WERI-Rb-1 (cell line): ENCODE data around the gene CSDE1.

Experiments used
- DNase-seq: peaks from one replicate; pipeline ENCODE4 v3.0.0-alpha.2; 2020
- H3K27ac ChIP-seq: fragments of 250-450 bp; sonication (Bioruptor Pico); 2 replicates; pipeline ENCODE4 v1.5.1; 2020; ENCODE audit warnings: mild to moderate bottlenecking, moderate library complexity
- H3K27me3 ChIP-seq: fragments of 250-450 bp; sonication (Bioruptor Pico); 2 replicates; pipeline ENCODE4 v1.5.1; 2021; ENCODE audit warnings: mild to moderate bottlenecking, low read depth, moderate library complexity; ENCODE audit not compliant: insufficient read depth, severe bottlenecking
- H3K36me3 ChIP-seq: fragments of 250-450 bp; sonication (Bioruptor Pico); 2 replicates; pipeline ENCODE4 v1.5.1; 2020; ENCODE audit warnings: mild to moderate bottlenecking, moderate library complexity
- H3K4me3 ChIP-seq: 2 replicates; pipeline ENCODE4 v1.5.1; 2011; ENCODE audit warnings: low read depth, mild to moderate bottlenecking, control low read depth, low read length
- H3K9me3 ChIP-seq: fragments of 250-450 bp; sonication (Bioruptor Pico); 2 replicates; pipeline ENCODE4 v1.5.1; 2021; ENCODE audit warnings: mild to moderate bottlenecking, moderate library complexity; ENCODE audit not compliant: severe bottlenecking
- CTCF ChIP-seq: IDR thresholded peaks from 2 replicates; pipeline ENCODE4 v1.5.1; 2011; ENCODE audit warnings: low read depth, mild to moderate bottlenecking, control low read depth, inconsistent platforms, low read length

Gene CSDE1

GRCh38 chr1:114694540-114695310 lies 63.1 kb downstream of the CSDE1 start:
- Histone ChIP-seq H3K27me3 (no peaks in the 10 kb centered on the region), H3K9me3 (no peaks in the 10 kb centered on the region), H3K36me3 (no peaks in the 10 kb centered on the region), H3K4me3 (no peak overlapping the region), H3K27ac (no peak overlapping the region)
- no peak for TF ChIP-seq CTCF
- DNase-seq, result no peak

DNA sequence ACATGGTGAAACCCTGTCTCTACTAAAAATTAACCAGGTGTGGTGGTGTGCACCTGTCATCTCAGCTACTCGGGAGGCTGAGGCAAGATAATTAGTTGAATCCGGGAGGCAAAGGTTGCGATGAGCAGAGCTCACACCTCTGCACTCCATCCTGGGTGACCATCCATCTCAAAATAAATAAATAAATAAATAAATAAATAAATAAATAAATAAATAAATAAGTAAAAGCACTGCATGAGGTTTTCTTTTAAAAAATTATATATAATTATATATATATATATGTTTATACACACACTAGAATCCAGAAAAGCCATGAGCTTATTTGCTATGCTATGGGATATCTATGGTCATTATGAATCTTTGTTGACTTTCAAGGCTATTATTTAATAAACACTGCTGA lies 64.8 kb downstream of the CSDE1 start:
- TF ChIP-seq CTCF, result no peak
- DNase-seq, result no peak

GRCh38 chr1:114691061-114691460 lies 66.7 kb downstream of the CSDE1 start:
- TF ChIP-seq CTCF, result no peak
- Histone ChIP-seq H3K27me3 (no peaks in the 10 kb centered on the region), H3K9me3 (no peaks in the 10 kb centered on the region), H3K27ac (no peak overlapping the region), H3K4me3 (no peak overlapping the region), H3K36me3 (no peaks in the 10 kb centered on the region)
- DNase-seq, result no peak

More for the DNA sequence above, 64.8 kb downstream of the CSDE1 start:
- H3K27me3 ChIP-seq, result no peaks in the 10 kb centered on the region
- no peaks in the 10 kb centered on the region for H3K36me3 ChIP-seq
- H3K4me3 ChIP-seq, result no peak overlapping the region
- H3K9me3 ChIP-seq, result no peaks in the 10 kb centered on the region
- no peak overlapping the region for H3K27ac ChIP-seq

DNA sequence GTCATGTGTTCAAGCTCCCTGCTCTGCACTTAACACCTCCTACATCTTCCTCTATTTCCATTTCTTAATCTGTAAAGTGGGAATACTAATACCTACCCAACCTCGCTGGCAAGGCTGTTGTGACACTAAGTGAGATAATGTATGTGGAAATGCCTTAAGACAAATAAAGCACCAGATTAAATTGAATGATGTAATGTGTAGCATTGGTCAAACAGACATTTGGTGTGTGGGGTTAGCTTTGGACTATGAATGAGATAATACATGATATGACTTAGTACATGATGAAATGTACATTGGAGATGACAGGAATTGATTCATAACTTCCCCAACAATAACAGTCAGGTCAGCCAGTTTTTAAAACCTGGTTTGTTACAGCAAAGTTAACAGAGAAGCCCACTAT lies 67.6 kb downstream of the CSDE1 start:
- no peak for DNase-seq
- Histone ChIP-seq H3K27ac (no peak overlapping the region), H3K27me3 (no peaks in the 10 kb centered on the region)

DNA sequence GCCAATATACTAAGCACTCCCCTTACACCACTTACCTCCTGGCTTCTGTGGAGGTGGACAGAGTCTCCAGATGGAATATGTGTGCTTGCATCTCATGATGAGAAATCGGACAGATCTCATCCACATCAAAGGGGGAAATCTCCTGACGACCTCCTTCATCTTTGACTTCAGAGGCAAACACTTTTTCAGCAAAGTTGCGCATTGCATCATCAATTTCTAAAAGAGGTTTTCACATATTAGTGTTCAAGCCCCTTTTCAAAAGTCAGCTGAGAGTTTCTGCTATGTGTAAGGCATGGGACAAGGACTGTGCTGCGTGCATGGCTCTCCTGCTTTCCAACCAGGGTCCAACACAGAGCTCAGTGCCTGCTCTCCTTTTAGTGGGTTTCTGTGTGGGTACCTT lies 69.3 kb downstream of the CSDE1 start:
- TF ChIP-seq CTCF, result no peak
- Histone ChIP-seq H3K4me3 (no peak overlapping the region), H3K27me3 (no peaks in the 10 kb centered on the region), H3K36me3 (no peaks in the 10 kb centered on the region), H3K9me3 (no peaks in the 10 kb centered on the region), H3K27ac (no peak overlapping the region)
- no peak for DNase-seq

More for the DNA sequence above, 67.6 kb downstream of the CSDE1 start:
- Histone ChIP-seq H3K36me3 (no peaks in the 10 kb centered on the region), H3K4me3 (no peak overlapping the region), H3K9me3 (no peaks in the 10 kb centered on the region)
- no peak for TF ChIP-seq CTCF

GRCh38 chr1:114685851-114686250 lies 71.9 kb downstream of the CSDE1 start:
- H3K27ac ChIP-seq, result no peak overlapping the region
- H3K36me3 ChIP-seq, result no peaks in the 10 kb centered on the region
- TF ChIP-seq CTCF, result no peak
- H3K9me3 ChIP-seq, result no peaks in the 10 kb centered on the region
- no peaks in the 10 kb centered on the region for H3K27me3 ChIP-seq
- H3K4me3 ChIP-seq, result no peak overlapping the region
- DNase-seq, result no peak
